Heart left ventricle (tissue), 16 donors: ENCODE measurements around the gene LIN28B. TPM values are rescaled to one million over a fixed set of nuclear protein-coding genes. Genes with fewer than 3 reads are reported as not detected.

ENCODE experiments used
- ATAC-seq, 4 donors: fragments of 200-7000 bp; cut with Tn5 transposase; one replicate each; pipeline ENCODE4 v1.9.1; 2020 to 2022; ENCODE audit warnings: moderate library complexity in 4 of 4, mild to moderate bottlenecking in 3 of 4, moderate number of reproducible peaks in 1 of 4
- DNase-seq, 5 donors: peaks; one replicate each; pipeline ENCODE4 v3.0.0-alpha.2; 2020
- H3K27ac ChIP-seq, 12 donors: fragments of 200-600 bp; sonication (generic) in 4 of 12; one replicate each; pipeline versions ENCODE4 v1.5.0 to v1.8.0; 2016 to 2022; ENCODE audit warnings: mild to moderate bottlenecking in 2 of 12
- H3K27me3 ChIP-seq, 9 donors: fragments of 200-600 bp; sonication (generic) in 2 of 9; one replicate each; pipeline versions ENCODE4 v1.5.1 to v1.8.0; 2016 to 2022; ENCODE audit warnings: mild to moderate bottlenecking in 3 of 9
- H3K36me3 ChIP-seq, 9 donors: fragments of 200-600 bp; sonication (generic) in 2 of 9; one replicate each; pipeline versions ENCODE4 v1.5.0 to v1.8.0; 2018 to 2022; ENCODE audit warnings: mild to moderate bottlenecking in 2 of 9
- H3K4me1 ChIP-seq, 12 donors: fragments of 200-600 bp; sonication (generic) in 4 of 12; one replicate each; pipeline versions ENCODE4 v1.5.0 to v1.8.0; 2016 to 2022; ENCODE audit warnings: mild to moderate bottlenecking in 3 of 12
- H3K4me3 ChIP-seq, 12 donors: fragments of 200-600 bp; sonication (generic) in 4 of 12; one replicate each; pipeline versions ENCODE4 v1.5.0 to v1.8.0; 2017 to 2022; ENCODE audit warnings: mild to moderate bottlenecking in 9 of 12, moderate library complexity in 4 of 12
- H3K9me3 ChIP-seq, 12 donors: fragments of 200-600 bp; sonication (generic) in 4 of 12; one replicate each; pipeline versions ENCODE4 v1.5.0 to v1.8.0; 2016 to 2022; ENCODE audit warnings: mild to moderate bottlenecking in 1 of 12
- CTCF ChIP-seq, 12 donors: fragments of 200-600 bp; sonication (generic) in 4 of 12; IDR thresholded peaks; one replicate each; pipeline versions ENCODE4 v1.5.0 to v1.8.0; 2018 to 2022; ENCODE audit warnings: antibody characterized with exemption in 12 of 12, mild to moderate bottlenecking in 5 of 12
- POLR2A ChIP-seq, 2 donors: fragments of 450-650 bp; IDR thresholded peaks; one replicate each; pipeline ENCODE4 v1.6.1; 2017; ENCODE audit warnings: antibody characterized with exemption in 2 of 2, mild to moderate bottlenecking in 2 of 2, moderate library complexity in 2 of 2
- WGBS, 4 donors: extraction: QIAGEN DNeasy Blood & Tissue Kit in 2 of 4; methylation state at CpG; one replicate each; pipeline versions ENCODE4 v1.1.5 to v1.1.7; 2013 to 2018; 5-methylcytosine and 5-hydroxymethylcytosine counted together
- intact Hi-C, 10 donors: fragments of 100-400 bp; cut with DNase I; formaldehyde crosslinking; loops; one replicate each; pipeline versions ENCODE4 v1.11.1 to v1.14.2; 2022
- polyA plus RNA-seq, 2 donors: library from polyadenylated mRNA; stranded (reverse); fragments of 200-250 nt; gene quantifications; one replicate each; pipeline ENCODE4 v1.2.3, GENCODE V29; 2013
- total RNA-seq, 9 donors: library from RNA; depleted of rRNA in 2 of 9; stranded (reverse); fragments of >200 nt in 2 of 9; fragmentation: NEBNext Ultra II Directional in 3 of 9; extraction: Animal tissue kit (Norgen Biotek cat#: 25700) in 3 of 9; gene quantifications; one replicate each; pipeline versions ENCODE4 v1.1.0 to v1.2.4, GENCODE V29; 2016 to 2023
- donor health status: ischemic (EF 13 %, LVEDD 7.1; RV severe dilation, severe dysfunction).
- donor health status: healthy with polysubstance abuse.
- donor health status: DM: no; HTN: yes; CAD: no.
- donor health status: DM: no; HTN: no; CAD: no.
- donor health status: ischemic (EF 25% LVEDD 6.9; RV normal size, moderate dysfunction).
- donor health status: ischemic (EF 25% LVEDD 5.7; RV mildly dilated, moderate dysfunction).
- donor health status: healthy.
- donor health status: DM: yes; HTN: yes; CAD: no.
- donor health status: ischemic (EF 35%, LVEDD 5.7; RV mildly dilated, moderate dysfunction).
- donor health status: nonischemic (EF 11% LVEDD 7.7; RV severe dilation, severe dysfunction).
- donor health status: DM: yes; HTN: yes; CAD: no.
- donor health status: PGD.
- donor health status: ischemic (EF 29% LVEDD 5.4; RV normal size, mild dysfunction).
- donor health status: nonischemic (EF 23%, LVEDD 6.1; RV moderate dilation, normal function).

LIN28B gene
- total and polyA plus RNA-seq, 11 donors: not detected

- Histone ChIP-seq H3K27me3 (no peaks in the 10 kb centered on the region), H3K27ac (no peak overlapping the region), H3K4me3 (no peak overlapping the region), H3K9me3 (no peaks in the 10 kb centered on the region), H3K4me1 (peaks cover 0 to 4% (median 0%) of the 10 kb centered on the region in 12 donors), H3K36me3 (peaks cover 0 to 80% (median 46%) of the 10 kb centered on the region in 9 donors)
- TF ChIP-seq CTCF (IDR thresholded peaks at IDR 0.05): no peak
- TF ChIP-seq POLR2A (IDR thresholded peaks at IDR 0.05): no peak
- ATAC-seq: no peak
- intact Hi-C loops: no loop called here
- WGBS, 4 donors: 89 to 97% (median 94%) methylated on average over 2 of the region's 2 CpGs
- DNase-seq: no peak
These were observed 155.0 kb downstream of the LIN28B start for GRCh38 chr6:105111871-105112270.

DNA sequence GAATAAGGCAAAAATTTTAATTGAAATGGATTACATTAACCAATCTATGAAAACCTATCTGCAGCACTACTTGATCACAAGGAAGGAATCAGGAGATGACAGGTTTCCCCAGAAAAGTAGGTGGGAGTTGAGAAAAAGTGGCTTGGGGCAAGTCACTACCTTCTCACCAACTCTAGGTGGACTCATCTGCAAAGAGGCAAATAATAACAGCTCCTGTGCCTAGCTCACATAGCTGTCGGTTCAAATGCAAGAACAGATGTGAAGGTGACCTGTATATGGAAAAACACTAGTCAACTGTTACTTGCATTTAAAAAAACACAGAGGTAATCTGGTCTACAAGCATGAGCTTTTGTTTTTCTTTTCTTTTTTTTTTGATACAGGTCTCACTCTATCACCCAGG lies 155.7 kb downstream of the LIN28B start:
- peak; percentile 27 to 68 (median 37) for ATAC-seq
- WGBS, 4 donors: 52 to 61% (median 56%) methylated on average over 1 of the region's 1 CpG
- peaks cover 0 to 85% (median 53%) of the 10 kb centered on the region in 9 donors for H3K36me3 ChIP-seq
- no peaks in the 10 kb centered on the region for H3K27me3 ChIP-seq
- intact Hi-C loops: no loop called here
- peaks cover 0 to 4% (median 0%) of the 10 kb centered on the region in 12 donors for H3K4me1 ChIP-seq
- no peak for DNase-seq
- no peaks in the 10 kb centered on the region for H3K9me3 ChIP-seq
- H3K27ac ChIP-seq: peak overlapping the region in 1 of 12 donors; percentile 46
- H3K4me3 ChIP-seq: no peak overlapping the region
- TF ChIP-seq POLR2A (IDR thresholded peaks at IDR 0.05): no peak
- no peak for TF ChIP-seq CTCF (IDR thresholded peaks at IDR 0.05)

DNA sequence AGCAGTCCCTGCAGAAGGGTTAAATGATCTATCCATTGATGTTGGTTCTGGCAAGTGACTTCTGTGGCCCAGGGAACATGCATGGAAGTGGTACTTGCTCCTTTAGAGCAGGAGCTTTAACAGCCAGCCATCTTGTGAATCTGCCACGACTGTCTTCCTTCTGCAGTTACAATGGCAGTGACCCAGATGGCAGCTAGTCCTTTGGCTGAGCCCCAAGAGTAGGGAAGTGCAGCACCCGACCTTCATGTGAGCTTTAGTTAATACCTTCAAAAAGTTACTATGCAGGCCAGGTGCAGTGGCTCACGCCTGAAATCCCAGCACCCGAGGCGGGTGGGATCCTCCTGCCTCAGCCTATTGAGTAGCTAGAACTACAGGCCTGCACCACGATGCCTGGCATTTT lies 156.5 kb downstream of the LIN28B start:
- Histone ChIP-seq H3K27me3 (no peaks in the 10 kb centered on the region), H3K9me3 (no peaks in the 10 kb centered on the region), H3K36me3 (peaks cover 0 to 85% (median 51%) of the 10 kb centered on the region in 9 donors), H3K4me3 (no peak overlapping the region), H3K4me1 (peaks cover 0 to 4% (median 0%) of the 10 kb centered on the region in 12 donors), H3K27ac (peak overlapping the region in 5 of 12 donors; percentile 3 to 46 (median 12))
- WGBS, 4 donors: 42 to 62% (median 49%) methylated on average over 6 of the region's 6 CpGs
- TF ChIP-seq POLR2A (IDR thresholded peaks at IDR 0.05): no peak
- TF ChIP-seq CTCF (IDR thresholded peaks at IDR 0.05): no peak
- ATAC-seq (peak; percentile 55 to 73 (median 62)), DNase-seq (peak in 1 of 5 donors; percentile 22)
- intact Hi-C loops: no loop called here

DNA sequence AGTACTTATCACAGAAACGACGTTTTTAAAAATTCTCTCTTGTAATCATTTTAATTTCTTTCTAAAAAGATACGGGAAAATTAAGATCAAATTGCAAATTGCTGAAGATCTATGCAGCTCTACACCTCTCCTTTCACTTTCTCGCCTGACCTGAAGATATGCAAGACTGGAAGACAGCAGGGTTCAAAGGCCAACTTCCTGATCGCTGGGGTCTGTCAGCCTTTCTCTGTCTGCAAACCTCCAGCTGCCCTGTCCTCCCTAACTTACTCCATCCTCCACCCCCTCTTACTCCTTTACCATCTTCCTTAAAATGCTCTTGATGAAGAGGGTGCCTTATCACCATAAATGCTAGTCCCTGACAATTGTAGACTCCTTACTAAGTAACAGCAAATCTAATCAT lies 159.2 kb downstream of the LIN28B start:
- Histone ChIP-seq H3K4me1 (no peaks in the 10 kb centered on the region), H3K9me3 (no peaks in the 10 kb centered on the region), H3K27ac (no peak overlapping the region), H3K4me3 (no peak overlapping the region), H3K27me3 (no peaks in the 10 kb centered on the region), H3K36me3 (peaks cover 0 to 70% (median 43%) of the 10 kb centered on the region in 9 donors)
- ATAC-seq (no peak), DNase-seq (no peak)
- TF ChIP-seq CTCF (IDR thresholded peaks at IDR 0.05) (no peak), POLR2A (IDR thresholded peaks at IDR 0.05) (no peak)
- WGBS, 4 donors: 70 to 81% (median 80%) methylated on average over 5 of the region's 5 CpGs
- intact Hi-C loops: no loop called here
